Osteoblast (primary cell): ENCODE results near the gene PRKCE. TPM values are rescaled to one million over a fixed set of nuclear protein-coding genes. Genes with fewer than 3 reads are reported as not detected.

Experiments
- DNase-seq: peaks from one replicate; pipeline ENCODE4 v3.0.0; 2011; ENCODE audit warnings: low spot score, mixed read lengths; ENCODE audit not compliant: insufficient read length; ENCODE audit errors: missing footprints
- H2AFZ ChIP-seq: 2 replicates; pipeline ENCODE4 v1.6.0; 2011; ENCODE audit warnings: mild to moderate bottlenecking, low read length
- H3K27ac ChIP-seq: 2 replicates; pipeline ENCODE4 v1.5.1; 2011; ENCODE audit warnings: mild to moderate bottlenecking, low read depth, low read length, moderate library complexity
- H3K27me3 ChIP-seq: 2 replicates; pipeline ENCODE4 v1.6.0; 2012; ENCODE audit warnings: mild to moderate bottlenecking, control low read depth, inconsistent platforms, low read length, moderate library complexity; ENCODE audit not compliant: insufficient read depth
- H3K36me3 ChIP-seq: 2 replicates; pipeline ENCODE4 v1.5.1; 2011; ENCODE audit warnings: mild to moderate bottlenecking, low read length, control low read depth, moderate library complexity; ENCODE audit not compliant: insufficient read depth
- H3K4me1 ChIP-seq: 2 replicates; pipeline ENCODE4 v1.5.1; 2011; ENCODE audit warnings: mild to moderate bottlenecking, low read length, control low read depth, moderate library complexity; ENCODE audit not compliant: insufficient read depth
- H3K4me2 ChIP-seq: 2 replicates; pipeline ENCODE4 v1.6.0; 2011; ENCODE audit warnings: mild to moderate bottlenecking, low read length; ENCODE audit not compliant: insufficient read depth
- H3K4me3 ChIP-seq: fragments of 200-600 bp; sonication (generic); 3 replicates; pipeline ENCODE4 v1.5.1; 2012; ENCODE audit warnings: mild to moderate bottlenecking, low read length, inconsistent platforms; ENCODE audit not compliant: insufficient read depth
- H3K79me2 ChIP-seq: 2 replicates; pipeline ENCODE4 v1.6.0; 2012; ENCODE audit warnings: mild to moderate bottlenecking, low read length, control low read depth, inconsistent platforms; ENCODE audit not compliant: insufficient read depth
- H3K9me3 ChIP-seq: 2 replicates; pipeline ENCODE4 v1.5.1; 2011; ENCODE audit warnings: low read depth, low read length, control low read depth
- H4K20me1 ChIP-seq: 2 replicates; pipeline ENCODE4 v1.6.0; 2012; ENCODE audit warnings: mild to moderate bottlenecking, low read length, control low read depth; ENCODE audit not compliant: insufficient read depth
- total RNA-seq: library from RNA; depleted of rRNA; stranded (reverse); fragments of >200 nt; gene quantifications from 2 replicates; pipeline ENCODE4 v1.2.3, GENCODE V29; 2012
- TF ChIP-seq, protein P1 (sequence below): IDR thresholded peaks from 2 replicates; pipeline ENCODE4 v1.5.1; 2011; ENCODE audit warnings: mild to moderate bottlenecking, low read depth, low read length, moderate library complexity; ENCODE audit errors: extremely low read depth

Gene PRKCE
- total RNA-seq, 1 donor: 22.1 TPM

DNA sequence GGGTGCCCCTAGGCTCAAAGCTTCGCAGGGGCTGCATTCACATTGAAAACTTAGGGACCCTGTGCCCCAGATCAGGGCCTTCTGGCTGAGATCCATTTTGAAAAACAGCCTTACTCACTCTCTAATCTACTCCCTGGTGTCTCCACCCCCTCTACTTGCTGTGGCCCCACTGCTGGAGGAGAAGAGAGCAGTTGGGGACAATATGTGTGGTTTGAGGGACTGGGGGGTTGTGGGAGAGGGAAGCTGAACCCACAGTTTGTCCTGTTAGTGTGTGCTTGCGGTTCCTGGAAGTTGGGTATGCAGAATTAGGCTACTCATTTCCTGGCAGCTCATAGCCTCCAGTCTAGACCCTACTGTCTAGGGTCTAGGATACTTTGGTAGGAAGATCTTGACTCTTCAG, 211.4 kb downstream of the PRKCE start:
- Histone ChIP-seq H2AFZ (no peak overlapping the region), H3K79me2 (no peaks in the 10 kb centered on the region), H3K4me3 (no peak overlapping the region), H3K9me3 (no peaks in the 10 kb centered on the region), H3K4me1 (peaks cover 15% of the 10 kb centered on the region), H3K27ac (no peak overlapping the region), H3K27me3 (no peaks in the 10 kb centered on the region), H3K36me3 (no peaks in the 10 kb centered on the region), H4K20me1 (no peaks in the 10 kb centered on the region), H3K4me2 (no peak overlapping the region)
- no peak for DNase-seq
- TF ChIP-seq, protein P1, sequence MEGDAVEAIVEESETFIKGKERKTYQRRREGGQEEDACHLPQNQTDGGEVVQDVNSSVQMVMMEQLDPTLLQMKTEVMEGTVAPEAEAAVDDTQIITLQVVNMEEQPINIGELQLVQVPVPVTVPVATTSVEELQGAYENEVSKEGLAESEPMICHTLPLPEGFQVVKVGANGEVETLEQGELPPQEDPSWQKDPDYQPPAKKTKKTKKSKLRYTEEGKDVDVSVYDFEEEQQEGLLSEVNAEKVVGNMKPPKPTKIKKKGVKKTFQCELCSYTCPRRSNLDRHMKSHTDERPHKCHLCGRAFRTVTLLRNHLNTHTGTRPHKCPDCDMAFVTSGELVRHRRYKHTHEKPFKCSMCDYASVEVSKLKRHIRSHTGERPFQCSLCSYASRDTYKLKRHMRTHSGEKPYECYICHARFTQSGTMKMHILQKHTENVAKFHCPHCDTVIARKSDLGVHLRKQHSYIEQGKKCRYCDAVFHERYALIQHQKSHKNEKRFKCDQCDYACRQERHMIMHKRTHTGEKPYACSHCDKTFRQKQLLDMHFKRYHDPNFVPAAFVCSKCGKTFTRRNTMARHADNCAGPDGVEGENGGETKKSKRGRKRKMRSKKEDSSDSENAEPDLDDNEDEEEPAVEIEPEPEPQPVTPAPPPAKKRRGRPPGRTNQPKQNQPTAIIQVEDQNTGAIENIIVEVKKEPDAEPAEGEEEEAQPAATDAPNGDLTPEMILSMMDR: no peak

DNA sequence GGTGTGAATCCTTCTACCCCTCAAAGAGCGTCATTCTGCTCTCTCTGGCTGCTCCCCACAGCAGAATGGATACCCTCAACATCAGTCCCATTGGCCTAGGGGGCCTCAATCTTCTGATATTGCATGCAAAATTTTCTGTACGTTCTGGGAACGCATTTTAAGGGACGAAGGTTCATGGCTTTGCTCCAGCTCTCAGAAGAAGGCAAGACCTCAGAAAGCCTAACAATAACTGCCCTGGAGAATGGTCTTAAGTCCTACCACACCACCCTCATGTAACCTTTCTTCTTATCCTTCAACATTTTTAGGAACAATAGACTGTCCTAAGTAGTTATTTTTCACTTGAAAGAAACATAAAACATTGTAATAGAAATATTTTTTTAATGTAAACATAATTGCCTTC, 212.6 kb downstream of the PRKCE start:
- Histone ChIP-seq H3K4me1 (peaks cover 18% of the 10 kb centered on the region), H3K4me2 (no peak overlapping the region), H3K27ac (no peak overlapping the region), H4K20me1 (no peaks in the 10 kb centered on the region), H3K9me3 (no peaks in the 10 kb centered on the region), H3K4me3 (no peak overlapping the region), H3K79me2 (no peaks in the 10 kb centered on the region), H3K36me3 (no peaks in the 10 kb centered on the region), H2AFZ (no peak overlapping the region), H3K27me3 (no peaks in the 10 kb centered on the region)
- DNase-seq: no peak
- TF ChIP-seq, protein P1: no peak

DNA sequence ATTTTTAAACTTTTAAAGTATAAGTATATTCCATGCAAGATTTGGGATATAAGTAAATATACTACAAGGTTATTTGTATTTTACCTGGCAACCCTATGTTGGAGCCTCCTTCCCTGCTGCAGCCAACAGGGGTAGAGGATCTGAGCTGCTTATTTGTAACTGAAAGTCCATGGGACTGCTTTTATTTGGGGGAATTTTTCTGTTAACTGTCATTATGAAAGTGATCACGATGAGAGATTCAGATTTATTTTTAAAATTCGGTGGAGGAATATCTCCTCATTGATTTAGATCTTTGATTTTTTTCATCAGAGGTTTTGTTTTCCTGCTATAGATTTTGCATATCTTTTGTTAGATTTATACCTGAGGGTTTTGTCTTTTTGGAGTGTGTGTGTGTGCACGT, 215.9 kb downstream of the PRKCE start:
- TF ChIP-seq, protein P1: no peak
- Histone ChIP-seq H3K36me3 (no peaks in the 10 kb centered on the region), H3K27me3 (no peaks in the 10 kb centered on the region), H3K9me3 (no peaks in the 10 kb centered on the region), H3K4me2 (no peak overlapping the region), H3K4me1 (peaks cover 16% of the 10 kb centered on the region), H3K27ac (no peak overlapping the region), H3K4me3 (no peak overlapping the region), H4K20me1 (no peaks in the 10 kb centered on the region), H3K79me2 (no peaks in the 10 kb centered on the region), H2AFZ (no peak overlapping the region)
- no peak for DNase-seq

DNA sequence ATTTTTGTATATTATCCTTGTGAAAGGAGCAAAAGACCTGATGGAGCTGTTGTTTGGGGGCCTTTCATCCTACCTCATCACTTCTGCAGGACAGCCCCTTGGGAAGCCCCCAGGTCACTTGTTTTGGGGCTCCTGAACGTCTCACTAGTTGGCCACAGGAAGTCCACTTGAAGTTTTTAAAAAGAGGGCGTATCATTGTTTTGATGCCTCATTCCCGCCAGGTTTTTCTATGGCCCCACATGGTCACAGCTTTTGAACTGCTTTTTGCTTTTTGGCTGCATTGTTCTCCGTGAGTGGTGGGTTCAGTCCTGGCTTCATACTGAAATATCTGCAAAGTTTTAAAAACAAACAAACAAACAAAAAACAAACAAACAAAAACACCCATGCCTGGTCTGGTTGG, 216.3 kb downstream of the PRKCE start:
- Histone ChIP-seq H3K4me3 (no peak overlapping the region), H3K4me1 (peaks cover 21% of the 10 kb centered on the region), H3K79me2 (no peaks in the 10 kb centered on the region), H3K27me3 (no peaks in the 10 kb centered on the region), H4K20me1 (peaks cover 3% of the 10 kb centered on the region), H3K27ac (no peak overlapping the region), H3K36me3 (no peaks in the 10 kb centered on the region), H3K4me2 (no peak overlapping the region), H2AFZ (no peak overlapping the region), H3K9me3 (no peaks in the 10 kb centered on the region)
- TF ChIP-seq, protein P1: no peak
- DNase-seq: no peak
